ENCODE measurements around the gene ANKFY1. TPM values are rescaled to one million over a fixed set of nuclear protein-coding genes. Genes with fewer than 3 reads are reported as not detected.

Gene ANKFY1
- polyA plus RNA-seq, 1 of the 3 experiments (the other 2 are of a cell fraction) = 29.6 TPM

DNA sequence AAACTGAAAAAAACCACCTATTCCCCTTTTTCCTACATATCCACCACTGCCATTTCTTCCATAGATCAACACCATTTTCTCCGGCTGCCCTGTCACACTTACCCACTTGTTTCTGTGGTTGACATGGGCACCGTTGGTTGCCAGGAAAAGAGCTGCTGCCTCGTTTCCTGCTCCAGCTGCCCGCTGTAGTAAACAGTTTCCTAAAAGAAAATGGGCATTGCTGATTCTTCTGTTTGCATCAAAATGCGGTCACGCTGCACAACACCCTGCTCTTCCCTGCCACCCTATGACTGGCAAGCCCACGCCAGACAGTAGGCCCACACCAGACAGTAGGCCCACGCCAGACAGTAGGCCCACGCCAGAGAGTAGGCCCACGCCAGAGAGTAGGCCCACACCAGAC is 74.5 kb downstream of the ANKFY1 start:
- H3K9ac ChIP-seq = no peak overlapping the region
- peaks cover 21 to 51% of the 10 kb centered on the region in 2 experiments for H3K36me3 ChIP-seq (replicated peaks in 1 of 2; ENCODE audit: control insufficient read depth in 1 of 2, insufficient read depth in 2 of 2, low read length in 1 of 2)
- no peaks in the 10 kb centered on the region for H3K27me3 ChIP-seq (ENCODE audit: insufficient read depth)
- 92% methylated on average over 10 of the region's 10 CpGs for WGBS (ENCODE audit: low lambda C conversion rate)
- ChIA-PET CTCF (interaction anchor here (0.5 to 0.7 kb wide), 2 partner anchors 15 to 588 kb away, joined by 3 read pairs; no protein-coding TSS in a partner anchor), POLR2A (no interaction called here)
- H3K9me2 ChIP-seq = no peaks in the 10 kb centered on the region
- no peaks in the 10 kb centered on the region for H4K20me1 ChIP-seq (ENCODE audit: insufficient read depth)
- H3K27ac ChIP-seq (ENCODE audit: low read depth in 2 of 2, low read length in 1 of 2) = no peak overlapping the region
- TF ChIP-seq FOXJ3 (CRISPR knock-in tag; IDR thresholded peaks at IDR 0.05) (no peak), POLR2AphosphoS5 (IDR thresholded peaks at IDR 0.05; ENCODE audit: low read depth, low read length) (no peak), SIN3A (IDR thresholded peaks at IDR 0.05; ENCODE audit: borderline replicate concordance, low read depth, low read length) (no peak), EP300 (IDR thresholded peaks at IDR 0.05; ENCODE audit: borderline replicate concordance in 1 of 2, low read depth in 1 of 2, low read length in 1 of 2) (no peak), SMC3 (IDR thresholded peaks at IDR 0.05; ENCODE audit: low read depth, low read length) (no peak), EZH2phosphoT487 (IDR thresholded peaks at IDR 0.05; ENCODE audit: borderline replicate concordance, low read depth) (no peak), ELF1 (IDR thresholded peaks at IDR 0.05) (no peak), FOXM1 (IDR thresholded peaks at IDR 0.05; ENCODE audit: low read depth) (no peak), JUND (IDR thresholded peaks at IDR 0.05) (no peak), RXRA (IDR thresholded peaks at IDR 0.05; ENCODE audit: borderline replicate concordance, low read depth) (no peak), RFX5 (IDR thresholded peaks at IDR 0.05; ENCODE audit: low read length) (no peak), TAF1 (IDR thresholded peaks at IDR 0.05; ENCODE audit: borderline replicate concordance, low read depth, low read length) (no peak), RCOR1 (IDR thresholded peaks at IDR 0.05; ENCODE audit: low read length) (no peak)
- TF ChIP-seq, protein P1, sequence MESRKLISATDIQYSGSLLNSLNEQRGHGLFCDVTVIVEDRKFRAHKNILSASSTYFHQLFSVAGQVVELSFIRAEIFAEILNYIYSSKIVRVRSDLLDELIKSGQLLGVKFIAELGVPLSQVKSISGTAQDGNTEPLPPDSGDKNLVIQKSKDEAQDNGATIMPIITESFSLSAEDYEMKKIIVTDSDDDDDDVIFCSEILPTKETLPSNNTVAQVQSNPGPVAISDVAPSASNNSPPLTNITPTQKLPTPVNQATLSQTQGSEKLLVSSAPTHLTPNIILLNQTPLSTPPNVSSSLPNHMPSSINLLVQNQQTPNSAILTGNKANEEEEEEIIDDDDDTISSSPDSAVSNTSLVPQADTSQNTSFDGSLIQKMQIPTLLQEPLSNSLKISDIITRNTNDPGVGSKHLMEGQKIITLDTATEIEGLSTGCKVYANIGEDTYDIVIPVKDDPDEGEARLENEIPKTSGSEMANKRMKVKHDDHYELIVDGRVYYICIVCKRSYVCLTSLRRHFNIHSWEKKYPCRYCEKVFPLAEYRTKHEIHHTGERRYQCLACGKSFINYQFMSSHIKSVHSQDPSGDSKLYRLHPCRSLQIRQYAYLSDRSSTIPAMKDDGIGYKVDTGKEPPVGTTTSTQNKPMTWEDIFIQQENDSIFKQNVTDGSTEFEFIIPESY (IDR thresholded peaks at IDR 0.05; ENCODE audit: borderline replicate concordance, low read depth) = no peak
- TF ChIP-seq, protein P2, sequence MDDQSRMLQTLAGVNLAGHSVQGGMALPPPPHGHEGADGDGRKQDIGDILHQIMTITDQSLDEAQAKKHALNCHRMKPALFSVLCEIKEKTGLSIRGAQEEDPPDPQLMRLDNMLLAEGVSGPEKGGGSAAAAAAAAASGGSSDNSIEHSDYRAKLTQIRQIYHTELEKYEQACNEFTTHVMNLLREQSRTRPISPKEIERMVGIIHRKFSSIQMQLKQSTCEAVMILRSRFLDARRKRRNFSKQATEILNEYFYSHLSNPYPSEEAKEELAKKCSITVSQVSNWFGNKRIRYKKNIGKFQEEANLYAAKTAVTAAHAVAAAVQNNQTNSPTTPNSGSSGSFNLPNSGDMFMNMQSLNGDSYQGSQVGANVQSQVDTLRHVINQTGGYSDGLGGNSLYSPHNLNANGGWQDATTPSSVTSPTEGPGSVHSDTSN (IDR thresholded peaks at IDR 0.05) = no peak
- TF ChIP-seq, protein P3, sequence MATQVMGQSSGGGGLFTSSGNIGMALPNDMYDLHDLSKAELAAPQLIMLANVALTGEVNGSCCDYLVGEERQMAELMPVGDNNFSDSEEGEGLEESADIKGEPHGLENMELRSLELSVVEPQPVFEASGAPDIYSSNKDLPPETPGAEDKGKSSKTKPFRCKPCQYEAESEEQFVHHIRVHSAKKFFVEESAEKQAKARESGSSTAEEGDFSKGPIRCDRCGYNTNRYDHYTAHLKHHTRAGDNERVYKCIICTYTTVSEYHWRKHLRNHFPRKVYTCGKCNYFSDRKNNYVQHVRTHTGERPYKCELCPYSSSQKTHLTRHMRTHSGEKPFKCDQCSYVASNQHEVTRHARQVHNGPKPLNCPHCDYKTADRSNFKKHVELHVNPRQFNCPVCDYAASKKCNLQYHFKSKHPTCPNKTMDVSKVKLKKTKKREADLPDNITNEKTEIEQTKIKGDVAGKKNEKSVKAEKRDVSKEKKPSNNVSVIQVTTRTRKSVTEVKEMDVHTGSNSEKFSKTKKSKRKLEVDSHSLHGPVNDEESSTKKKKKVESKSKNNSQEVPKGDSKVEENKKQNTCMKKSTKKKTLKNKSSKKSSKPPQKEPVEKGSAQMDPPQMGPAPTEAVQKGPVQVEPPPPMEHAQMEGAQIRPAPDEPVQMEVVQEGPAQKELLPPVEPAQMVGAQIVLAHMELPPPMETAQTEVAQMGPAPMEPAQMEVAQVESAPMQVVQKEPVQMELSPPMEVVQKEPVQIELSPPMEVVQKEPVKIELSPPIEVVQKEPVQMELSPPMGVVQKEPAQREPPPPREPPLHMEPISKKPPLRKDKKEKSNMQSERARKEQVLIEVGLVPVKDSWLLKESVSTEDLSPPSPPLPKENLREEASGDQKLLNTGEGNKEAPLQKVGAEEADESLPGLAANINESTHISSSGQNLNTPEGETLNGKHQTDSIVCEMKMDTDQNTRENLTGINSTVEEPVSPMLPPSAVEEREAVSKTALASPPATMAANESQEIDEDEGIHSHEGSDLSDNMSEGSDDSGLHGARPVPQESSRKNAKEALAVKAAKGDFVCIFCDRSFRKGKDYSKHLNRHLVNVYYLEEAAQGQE (IDR thresholded peaks at IDR 0.05; ENCODE audit: low read depth, low read length) = no peak
- TF ChIP-seq, protein P4, sequence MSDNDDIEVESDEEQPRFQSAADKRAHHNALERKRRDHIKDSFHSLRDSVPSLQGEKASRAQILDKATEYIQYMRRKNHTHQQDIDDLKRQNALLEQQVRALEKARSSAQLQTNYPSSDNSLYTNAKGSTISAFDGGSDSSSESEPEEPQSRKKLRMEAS (IDR thresholded peaks at IDR 0.05; ENCODE audit: low read depth) = no peak
- TF ChIP-seq, protein P5, sequence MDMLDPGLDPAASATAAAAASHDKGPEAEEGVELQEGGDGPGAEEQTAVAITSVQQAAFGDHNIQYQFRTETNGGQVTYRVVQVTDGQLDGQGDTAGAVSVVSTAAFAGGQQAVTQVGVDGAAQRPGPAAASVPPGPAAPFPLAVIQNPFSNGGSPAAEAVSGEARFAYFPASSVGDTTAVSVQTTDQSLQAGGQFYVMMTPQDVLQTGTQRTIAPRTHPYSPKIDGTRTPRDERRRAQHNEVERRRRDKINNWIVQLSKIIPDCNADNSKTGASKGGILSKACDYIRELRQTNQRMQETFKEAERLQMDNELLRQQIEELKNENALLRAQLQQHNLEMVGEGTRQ (IDR thresholded peaks at IDR 0.05; ENCODE audit: borderline replicate concordance, low read depth, low read length) = no peak
- H3K4me2 ChIP-seq = no peak overlapping the region
- no peak for DNase-seq
- H3K79me2 ChIP-seq (ENCODE audit: insufficient read depth) = no peaks in the 10 kb centered on the region
- no peaks in the 10 kb centered on the region for H3F3A ChIP-seq (replicated peaks; ENCODE audit: insufficient read depth)
- no peak overlapping the region for H3K4me3 ChIP-seq (ENCODE audit: low read depth in 2 of 2, low read length in 1 of 2)
- H3K9me3 ChIP-seq = no peaks in the 10 kb centered on the region
- H3K4me1 ChIP-seq (ENCODE audit: control insufficient read depth in 1 of 2, insufficient read depth in 2 of 2, low read depth in 1 of 2, low read length in 1 of 2) = no peaks in the 10 kb centered on the region
- H2AFZ ChIP-seq (ENCODE audit: low read depth) = no peak overlapping the region

Measured in SK-N-SH (cell line).